HepG2 (cell line): ENCODE data around the gene CABLES1. TPM values are rescaled to one million over a fixed set of nuclear protein-coding genes. Genes with fewer than 3 reads are reported as not detected.

ENCODE experiments used
- ATAD3A ChIP-seq: sonication (generic); formaldehyde crosslinking; IDR thresholded peaks from 2 replicates; pipeline ENCODE4 v1.4.0; 2020; ENCODE audit warnings: missing genetic modification reagents
- ATF5 ChIP-seq: sonication (generic); formaldehyde crosslinking; IDR thresholded peaks from 2 replicates; pipeline ENCODE4 v1.4.0; 2020; ENCODE audit warnings: mild to moderate bottlenecking, low read depth, missing genetic modification reagents
- CCDC6 ChIP-seq: sonication (generic); formaldehyde crosslinking; IDR thresholded peaks from 2 replicates; pipeline ENCODE4 v1.8.1; 2022; ENCODE audit warnings: mild to moderate bottlenecking, missing genetic modification reagents, moderate library complexity
- GLI4 ChIP-seq: sonication (generic); formaldehyde crosslinking; IDR thresholded peaks from 2 replicates; pipeline ENCODE4 v1.5.1; 2020; ENCODE audit warnings: missing genetic modification reagents, mild to moderate bottlenecking, moderate library complexity, borderline replicate concordance
- HMGXB3 ChIP-seq: sonication (generic); formaldehyde crosslinking; IDR thresholded peaks from 2 replicates; pipeline ENCODE4 v1.4.0; 2020; ENCODE audit warnings: missing genetic modification reagents, borderline replicate concordance
- KLF16 ChIP-seq, 2 experiments: sonication (generic) in 1 of 2; formaldehyde crosslinking in 1 of 2; IDR thresholded peaks; 2 replicates each; pipeline versions ENCODE4 v1.6.1 to v1.8.0; 2016 to 2023; ENCODE audit warnings: missing genetic modification reagents in 2 of 2, missing compliant biosample characterization in 1 of 2
- NFIC ChIP-seq: IDR thresholded peaks from 2 replicates; pipeline ENCODE4 v1.6.1; 2012; ENCODE audit warnings: mild to moderate bottlenecking, low read length, inconsistent platforms
- NR1H2 ChIP-seq: sonication (generic); formaldehyde crosslinking; IDR thresholded peaks from 2 replicates; pipeline ENCODE4 v1.8.1; 2022; ENCODE audit warnings: low read depth, missing genetic modification reagents, borderline replicate concordance
- RORA ChIP-seq: sonication (generic); formaldehyde crosslinking; IDR thresholded peaks from 2 replicates; pipeline ENCODE4 v1.5.0; 2020; ENCODE audit warnings: mild to moderate bottlenecking, missing genetic modification reagents, moderate library complexity
- ZFP36L2 ChIP-seq: sonication (generic); formaldehyde crosslinking; IDR thresholded peaks from 2 replicates; pipeline ENCODE4 v1.4.0; 2020; ENCODE audit warnings: missing genetic modification reagents
- ZFP90 ChIP-seq: sonication (generic); formaldehyde crosslinking; IDR thresholded peaks from 2 replicates; pipeline ENCODE4 v1.8.0; 2022; ENCODE audit warnings: missing genetic modification reagents, mild to moderate bottlenecking, inconsistent platforms, borderline replicate concordance
- ZNF136 ChIP-seq: sonication (generic); formaldehyde crosslinking; IDR thresholded peaks from 2 replicates; pipeline ENCODE4 v1.8.1; 2022; ENCODE audit warnings: low read depth, mild to moderate bottlenecking, moderate library complexity, missing genetic modification reagents
- ZNF597 ChIP-seq: sonication (generic); formaldehyde crosslinking; IDR thresholded peaks from 2 replicates; pipeline ENCODE4 v1.5.0; 2020; ENCODE audit warnings: missing genetic modification reagents
- ZNF713 ChIP-seq: sonication (generic); formaldehyde crosslinking; IDR thresholded peaks from 2 replicates; pipeline ENCODE4 v1.4.0; 2020; ENCODE audit warnings: mild to moderate bottlenecking, missing genetic modification reagents
- polyA plus RNA-seq, 8 experiments: library from polyadenylated mRNA; depleted of rRNA in 3 of 8; stranded (reverse) in 7 of 8; unstranded in 1 of 8; fragments of >200 nt; fragmentation: Illumina TruSeq in 4 of 8; extraction: Trizol in 4 of 8; gene quantifications; 2 replicates each; pipeline versions ENCODE4 v1.2.1 to v1.2.3, GENCODE V29; 2011 to 2016; ENCODE audit warnings: low read depth in 4 of 8, missing spikeins in 1 of 8, mixed read lengths in 1 of 8; ENCODE audit not compliant: insufficient read depth in 1 of 8
- total RNA-seq, 5 experiments: library from RNA; depleted of rRNA; stranded (reverse); fragments of >200 nt; fragmentation: Illumina TruSeq; extraction: Trizol; gene quantifications; 2 replicates each; pipeline ENCODE4 v1.2.3, GENCODE V29; 2016; ENCODE audit warnings: low read depth in 1 of 5
- TF ChIP-seq, protein P1 (sequence below): sonication (generic); formaldehyde crosslinking; IDR thresholded peaks from 2 replicates; pipeline ENCODE4 v1.5.1; 2020; ENCODE audit warnings: mild to moderate bottlenecking, missing genetic modification reagents, borderline replicate concordance
- TF ChIP-seq, protein P2 (sequence below): sonication (generic); formaldehyde crosslinking; IDR thresholded peaks from 2 replicates; pipeline ENCODE4 v1.5.0; 2020; ENCODE audit warnings: missing genetic modification reagents

Gene CABLES1
- total and polyA plus RNA-seq, 2 of the 13 experiments (the other 11 are each of a cell fraction or from before 2014, with no cell fraction given), result 14.7 to 25.8 TPM

GRCh38 chr18:23142251-23142929, 7.1 kb downstream of the CABLES1 start (continued):
- TF ChIP-seq ZFP90 (peak; percentile 46; the same call in 1 of the 2 replicates), ZNF713 (CRISPR knock-in tag) (no peak), ZNF136 (CRISPR knock-in tag) (no peak), NFIC (no peak), GLI4 (CRISPR knock-in tag) (no peak), CCDC6 (CRISPR knock-in tag) (no peak), ATF5 (no peak), ZNF597 (CRISPR knock-in tag) (no peak), ZFP36L2 (no peak), RORA (CRISPR knock-in tag) (no peak), KLF16 (CRISPR knock-in tag; IDR thresholded peaks at IDR 0.05) (peak in 1 of 2 experiments; percentile 23; a peak in 1 of 4 replicates), ATAD3A (no peak), NR1H2 (peak; percentile 93), HMGXB3 (CRISPR knock-in tag) (no peak)
- TF ChIP-seq, protein P1, sequence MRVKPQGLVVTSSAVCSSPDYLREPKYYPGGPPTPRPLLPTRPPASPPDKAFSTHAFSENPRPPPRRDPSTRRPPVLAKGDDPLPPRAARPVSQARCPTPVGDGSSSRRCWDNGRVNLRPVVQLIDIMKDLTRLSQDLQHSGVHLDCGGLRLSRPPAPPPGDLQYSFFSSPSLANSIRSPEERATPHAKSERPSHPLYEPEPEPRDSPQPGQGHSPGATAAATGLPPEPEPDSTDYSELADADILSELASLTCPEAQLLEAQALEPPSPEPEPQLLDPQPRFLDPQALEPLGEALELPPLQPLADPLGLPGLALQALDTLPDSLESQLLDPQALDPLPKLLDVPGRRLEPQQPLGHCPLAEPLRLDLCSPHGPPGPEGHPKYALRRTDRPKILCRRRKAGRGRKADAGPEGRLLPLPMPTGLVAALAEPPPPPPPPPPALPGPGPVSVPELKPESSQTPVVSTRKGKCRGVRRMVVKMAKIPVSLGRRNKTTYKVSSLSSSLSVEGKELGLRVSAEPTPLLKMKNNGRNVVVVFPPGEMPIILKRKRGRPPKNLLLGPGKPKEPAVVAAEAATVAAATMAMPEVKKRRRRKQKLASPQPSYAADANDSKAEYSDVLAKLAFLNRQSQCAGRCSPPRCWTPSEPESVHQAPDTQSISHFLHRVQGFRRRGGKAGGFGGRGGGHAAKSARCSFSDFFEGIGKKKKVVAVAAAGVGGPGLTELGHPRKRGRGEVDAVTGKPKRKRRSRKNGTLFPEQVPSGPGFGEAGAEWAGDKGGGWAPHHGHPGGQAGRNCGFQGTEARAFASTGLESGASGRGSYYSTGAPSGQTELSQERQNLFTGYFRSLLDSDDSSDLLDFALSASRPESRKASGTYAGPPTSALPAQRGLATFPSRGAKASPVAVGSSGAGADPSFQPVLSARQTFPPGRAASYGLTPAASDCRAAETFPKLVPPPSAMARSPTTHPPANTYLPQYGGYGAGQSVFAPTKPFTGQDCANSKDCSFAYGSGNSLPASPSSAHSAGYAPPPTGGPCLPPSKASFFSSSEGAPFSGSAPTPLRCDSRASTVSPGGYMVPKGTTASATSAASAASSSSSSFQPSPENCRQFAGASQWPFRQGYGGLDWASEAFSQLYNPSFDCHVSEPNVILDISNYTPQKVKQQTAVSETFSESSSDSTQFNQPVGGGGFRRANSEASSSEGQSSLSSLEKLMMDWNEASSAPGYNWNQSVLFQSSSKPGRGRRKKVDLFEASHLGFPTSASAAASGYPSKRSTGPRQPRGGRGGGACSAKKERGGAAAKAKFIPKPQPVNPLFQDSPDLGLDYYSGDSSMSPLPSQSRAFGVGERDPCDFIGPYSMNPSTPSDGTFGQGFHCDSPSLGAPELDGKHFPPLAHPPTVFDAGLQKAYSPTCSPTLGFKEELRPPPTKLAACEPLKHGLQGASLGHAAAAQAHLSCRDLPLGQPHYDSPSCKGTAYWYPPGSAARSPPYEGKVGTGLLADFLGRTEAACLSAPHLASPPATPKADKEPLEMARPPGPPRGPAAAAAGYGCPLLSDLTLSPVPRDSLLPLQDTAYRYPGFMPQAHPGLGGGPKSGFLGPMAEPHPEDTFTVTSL (CRISPR knock-in tag), result no peak
- TF ChIP-seq, protein P2, sequence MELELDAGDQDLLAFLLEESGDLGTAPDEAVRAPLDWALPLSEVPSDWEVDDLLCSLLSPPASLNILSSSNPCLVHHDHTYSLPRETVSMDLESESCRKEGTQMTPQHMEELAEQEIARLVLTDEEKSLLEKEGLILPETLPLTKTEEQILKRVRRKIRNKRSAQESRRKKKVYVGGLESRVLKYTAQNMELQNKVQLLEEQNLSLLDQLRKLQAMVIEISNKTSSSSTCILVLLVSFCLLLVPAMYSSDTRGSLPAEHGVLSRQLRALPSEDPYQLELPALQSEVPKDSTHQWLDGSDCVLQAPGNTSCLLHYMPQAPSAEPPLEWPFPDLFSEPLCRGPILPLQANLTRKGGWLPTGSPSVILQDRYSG (CRISPR knock-in tag), result no peak
